ENCODE measurements around the gene PMEL.

The PMEL gene

DNA sequence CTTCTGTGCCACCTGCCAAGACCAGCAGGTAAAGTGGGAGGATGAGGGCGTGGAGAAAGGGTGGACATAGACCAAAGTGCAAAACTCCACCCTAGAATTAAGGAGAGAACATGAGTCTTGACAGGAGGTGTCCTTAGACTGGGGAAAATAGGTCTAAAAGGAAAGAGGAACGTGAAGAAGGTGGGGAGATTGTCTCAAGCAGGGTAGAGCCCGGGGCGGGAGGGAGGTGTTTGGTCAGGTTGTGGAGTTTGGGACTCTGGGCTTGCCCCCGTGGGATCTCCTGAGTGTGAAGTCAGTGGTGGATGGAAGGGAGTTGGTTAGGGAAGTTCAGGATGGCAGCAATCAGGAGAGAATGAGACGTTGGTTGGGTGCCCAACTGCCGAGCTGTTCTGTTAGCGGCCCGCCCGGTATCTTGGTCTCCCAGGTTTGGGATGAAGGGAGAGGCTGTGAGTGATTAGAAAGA is 34.5 kb downstream of the PMEL start:
- Histone ChIP-seq H3K27me3 (ENCODE audit: insufficient read depth, poor library complexity, severe bottlenecking) (no peaks in the 10 kb centered on the region), H3K4me1 (ENCODE audit: insufficient read depth, poor library complexity, severe bottlenecking) (peaks cover 43% of the 10 kb centered on the region)
- ATAC-seq (ENCODE audit: low read depth), result no peak; the same call in 2 of the 3 replicates

GRCh38 chr12:55930771-55931316 is 35.0 kb downstream of the PMEL start, which contains the start of gene DGKA:
Gene DGKA (plus strand): TSS chr12:55931162. CDS start chr12:55936504, 5,342 bp downstream.
- peak; percentile 88 for TF ChIP-seq CTCF (IDR thresholded peaks at IDR 0.05; ENCODE audit: poor library complexity, severe bottlenecking)
- Histone ChIP-seq H3K36me3 (ENCODE audit: low read depth) (peaks cover 29% of the 10 kb centered on the region), H3K27ac (ENCODE audit: poor library complexity, severe bottlenecking) (peak within 1 kb of the TSS; percentile 98), H3K27me3 (ENCODE audit: insufficient read depth, poor library complexity, severe bottlenecking) (no peaks in the 10 kb centered on the region), H3K4me3 (ENCODE audit: severe bottlenecking) (peak within 1 kb of the TSS; percentile 61), H3K4me1 (ENCODE audit: insufficient read depth, poor library complexity, severe bottlenecking) (peaks cover 43% of the 10 kb centered on the region), H3K9me3 (ENCODE audit: severe bottlenecking) (no peaks in the 10 kb centered on the region)
- no peak for DNase-seq (ENCODE audit: low spot score)
- peak; percentile 38 for ATAC-seq (ENCODE audit: low read depth)

More for the DNA sequence above, 34.5 kb downstream of the PMEL start:
- Histone ChIP-seq H3K27ac (ENCODE audit: poor library complexity, severe bottlenecking) (peak overlapping the region; percentile 98), H3K9me3 (ENCODE audit: severe bottlenecking) (no peaks in the 10 kb centered on the region), H3K4me3 (ENCODE audit: severe bottlenecking) (peak overlapping the region; percentile 61), H3K36me3 (ENCODE audit: low read depth) (peaks cover 30% of the 10 kb centered on the region)
- no peak for TF ChIP-seq CTCF (IDR thresholded peaks at IDR 0.05; ENCODE audit: poor library complexity, severe bottlenecking)
- DNase-seq (ENCODE audit: low spot score), result no peak

DNA sequence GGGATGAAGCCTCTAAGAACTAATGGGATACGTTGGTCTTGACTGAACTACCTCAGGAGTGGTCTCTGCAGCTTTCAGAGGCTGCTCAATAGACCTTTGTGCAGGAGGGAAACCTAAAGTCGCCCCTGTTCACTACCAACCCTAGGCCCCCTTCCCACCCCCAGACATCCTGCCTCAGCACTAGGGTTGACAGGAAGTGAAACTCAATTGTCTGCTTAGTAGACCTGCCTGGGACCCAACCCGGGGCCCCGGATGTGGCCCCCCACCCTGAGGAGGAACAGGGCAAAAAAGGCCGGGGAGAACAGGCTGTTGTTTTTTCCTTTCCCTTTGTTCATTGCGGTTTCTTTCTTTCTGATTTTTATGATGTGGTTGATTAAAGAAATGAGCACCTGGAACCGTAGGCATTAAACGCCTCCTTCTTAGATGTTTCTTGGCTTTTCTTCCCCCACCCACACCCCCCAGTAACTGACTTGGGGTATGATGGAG is 36.5 kb downstream of the PMEL start:
- H3K27me3 ChIP-seq (ENCODE audit: insufficient read depth, poor library complexity, severe bottlenecking), result no peaks in the 10 kb centered on the region
- peak overlapping the region; percentile 98 for H3K27ac ChIP-seq (ENCODE audit: poor library complexity, severe bottlenecking)
- no peak for TF ChIP-seq CTCF (IDR thresholded peaks at IDR 0.05; ENCODE audit: poor library complexity, severe bottlenecking)
- DNase-seq (ENCODE audit: low spot score) (no peak), ATAC-seq (ENCODE audit: low read depth) (no peak)
- peaks cover 48% of the 10 kb centered on the region for H3K4me1 ChIP-seq (ENCODE audit: insufficient read depth, poor library complexity, severe bottlenecking)
- no peaks in the 10 kb centered on the region for H3K9me3 ChIP-seq (ENCODE audit: severe bottlenecking)
- H3K36me3 ChIP-seq (ENCODE audit: low read depth), result peaks cover 33% of the 10 kb centered on the region
- no peak overlapping the region for H3K4me3 ChIP-seq (ENCODE audit: severe bottlenecking)

DNA sequence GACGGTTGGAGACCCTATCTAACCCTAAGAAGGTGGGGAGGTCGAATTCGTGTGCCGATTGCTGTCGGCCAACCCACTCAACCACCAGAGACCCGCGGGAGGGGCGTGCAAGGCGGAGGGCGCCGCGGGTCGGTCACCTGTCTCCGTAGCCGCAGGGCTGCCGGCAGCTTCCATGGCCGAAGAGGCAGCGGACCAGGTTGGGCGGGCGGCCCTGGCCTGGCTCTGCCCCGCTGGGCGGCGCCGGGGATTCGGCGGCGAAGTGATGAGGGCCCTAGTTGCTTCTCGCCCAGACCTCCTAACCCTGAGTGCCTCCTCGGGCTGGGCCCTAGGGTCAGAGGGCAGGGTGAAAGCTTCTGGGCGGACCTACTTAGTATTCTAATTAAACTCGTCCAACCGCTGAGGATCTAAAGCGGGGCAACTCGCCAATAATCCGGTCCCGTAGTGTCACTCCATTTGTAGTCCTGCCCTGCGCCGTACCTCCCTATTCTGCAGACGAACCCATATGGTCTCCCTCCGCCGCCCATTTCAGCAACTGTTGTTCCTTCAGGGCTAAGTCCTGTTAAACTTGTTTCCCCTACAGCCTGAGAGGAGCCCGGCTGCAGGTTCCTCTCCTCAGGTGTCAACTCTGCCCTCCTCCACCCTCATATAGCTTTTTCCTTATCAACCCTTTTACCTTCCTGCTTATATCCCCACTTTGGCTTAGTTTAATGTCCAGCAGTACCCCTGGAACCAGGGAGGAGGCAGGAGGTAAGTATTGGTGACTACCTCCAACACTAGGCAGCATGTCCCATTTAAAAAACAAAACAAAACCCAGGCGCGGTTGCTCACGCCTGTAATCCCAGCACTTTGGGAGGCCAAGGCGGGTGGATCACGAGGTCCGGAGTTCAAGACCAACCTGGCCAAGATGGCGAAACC is 38.0 kb downstream of the PMEL start, which contains the start of gene PYM1:
TSS of gene PYM1 (minus strand) at position 307 of the 915 bp plus-strand sequence. CDS start at position 174, 133 bp downstream.
- no peak for TF ChIP-seq CTCF (IDR thresholded peaks at IDR 0.05; ENCODE audit: poor library complexity, severe bottlenecking)
- ATAC-seq (ENCODE audit: low read depth) (peak; percentile 21), DNase-seq (ENCODE audit: low spot score) (peak; percentile 77)
- H3K9me3 ChIP-seq (ENCODE audit: severe bottlenecking), result no peaks in the 10 kb centered on the region
- no peaks in the 10 kb centered on the region for H3K27me3 ChIP-seq (ENCODE audit: insufficient read depth, poor library complexity, severe bottlenecking)
- peak within 1 kb of the TSS; percentile 98 for H3K27ac ChIP-seq (ENCODE audit: poor library complexity, severe bottlenecking)
- peak within 1 kb of the TSS; percentile 58 for H3K4me3 ChIP-seq (ENCODE audit: severe bottlenecking)
- peaks cover 37% of the 10 kb centered on the region for H3K4me1 ChIP-seq (ENCODE audit: insufficient read depth, poor library complexity, severe bottlenecking)
- peaks cover 35% of the 10 kb centered on the region for H3K36me3 ChIP-seq (ENCODE audit: low read depth)
